NCI-H69 (cell line): ENCODE results near the gene ACSF2.

ENCODE experiments used
- DNase-seq: peaks from one replicate; lab custom pipeline; 2025; lab: John Stamatoyannopoulos, UW

The ACSF2 gene

DNA sequence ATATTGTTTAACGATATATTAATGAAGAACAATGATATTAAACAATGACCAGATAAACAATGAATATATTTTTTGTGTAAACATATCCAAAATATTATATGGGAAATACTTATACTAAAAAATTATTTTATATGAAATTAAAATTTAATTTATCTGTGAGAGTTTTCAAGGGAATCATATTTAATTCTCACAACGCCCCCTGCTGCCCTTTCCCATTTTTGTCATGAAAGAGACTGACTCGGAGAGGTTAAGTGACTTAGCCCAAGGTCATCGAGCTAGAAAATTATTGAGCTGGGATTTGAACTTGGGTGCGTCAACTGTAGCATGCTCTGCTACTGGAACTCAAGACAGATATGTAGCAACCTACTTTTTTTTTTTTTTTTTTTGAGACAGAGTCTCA, 75.0 kb downstream of the ACSF2 start:
- DNase-seq = peak; percentile 40

DNA sequence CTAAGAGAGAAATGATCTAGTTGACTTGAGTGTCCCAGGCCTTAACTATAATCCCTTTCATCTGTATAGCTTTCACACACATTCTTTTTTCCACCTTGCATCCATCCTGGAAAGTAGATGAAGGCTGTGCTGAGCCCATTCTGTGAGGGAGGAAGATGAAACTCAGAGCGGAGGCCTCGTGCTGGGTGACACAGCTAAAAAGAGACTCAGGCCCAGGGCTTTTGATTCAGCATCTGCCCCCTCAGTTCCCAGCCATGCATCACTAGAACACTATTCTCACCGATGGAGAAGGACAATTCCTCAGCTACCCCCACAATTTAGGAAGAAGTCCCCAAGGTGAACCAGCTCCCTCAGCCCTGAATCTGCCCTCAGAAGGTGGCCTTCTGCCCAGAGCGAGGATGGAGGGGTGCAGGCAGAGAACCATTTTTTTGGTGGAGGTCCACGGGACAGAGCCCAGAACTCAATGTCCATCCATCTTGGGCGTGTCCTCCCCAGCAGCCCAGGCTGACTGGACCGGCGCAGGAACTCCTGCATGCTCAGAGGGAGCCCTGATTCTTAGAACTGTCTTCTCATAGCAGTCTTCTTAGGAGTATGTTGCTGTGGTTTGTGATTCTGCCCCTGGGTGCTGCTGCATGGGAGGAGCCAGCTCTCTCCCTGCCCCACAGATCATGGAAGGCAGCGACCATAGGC, 76.4 kb downstream of the ACSF2 start:
- DNase-seq = no peak

DNA sequence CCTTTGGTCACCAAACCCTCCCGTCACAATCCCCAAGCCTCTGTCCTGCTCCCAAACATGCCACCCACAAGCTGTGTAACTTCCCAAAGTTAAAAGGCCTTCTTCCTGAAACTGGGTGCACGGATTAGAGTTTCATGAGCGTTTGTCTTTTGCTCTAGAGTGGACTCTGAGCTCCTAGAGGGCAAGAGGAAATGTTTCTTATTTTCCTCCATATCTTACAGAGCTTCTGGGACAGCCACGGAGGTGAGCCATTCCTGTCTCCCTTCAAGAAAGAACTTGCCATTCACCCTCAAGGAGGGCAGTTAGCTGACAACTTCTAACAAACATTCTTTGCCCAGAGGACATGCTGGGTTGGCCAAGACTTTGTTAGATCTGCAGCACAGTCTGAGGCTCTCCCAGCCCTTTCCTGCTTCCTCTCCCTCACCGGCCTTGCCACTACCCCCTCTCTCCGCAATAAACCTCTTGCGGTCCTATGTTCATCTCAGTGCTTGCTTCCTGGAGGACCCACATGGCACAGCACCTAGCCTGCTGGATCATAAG, 79.6 kb downstream of the ACSF2 start:
- no peak for DNase-seq

DNA sequence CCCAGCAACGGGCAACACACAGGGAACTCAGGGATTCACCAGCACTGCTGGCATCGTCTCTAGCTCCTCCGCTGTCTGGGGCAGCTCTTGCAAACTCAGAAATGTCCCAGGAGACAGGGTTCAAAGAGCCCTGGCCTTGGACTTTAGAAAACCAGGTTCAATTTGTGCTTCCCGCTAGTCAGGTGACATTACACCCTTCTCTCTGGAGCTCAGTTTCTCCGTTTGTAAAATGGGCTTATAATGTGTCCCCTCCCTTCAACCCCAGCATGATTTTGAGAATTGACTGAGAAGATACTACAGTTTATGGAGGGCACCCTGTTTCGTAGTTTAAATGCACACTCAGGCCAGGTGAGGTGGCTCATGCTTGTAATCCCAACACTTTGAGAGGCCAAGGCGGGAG, 80.3 kb downstream of the ACSF2 start:
- no peak for DNase-seq

DNA sequence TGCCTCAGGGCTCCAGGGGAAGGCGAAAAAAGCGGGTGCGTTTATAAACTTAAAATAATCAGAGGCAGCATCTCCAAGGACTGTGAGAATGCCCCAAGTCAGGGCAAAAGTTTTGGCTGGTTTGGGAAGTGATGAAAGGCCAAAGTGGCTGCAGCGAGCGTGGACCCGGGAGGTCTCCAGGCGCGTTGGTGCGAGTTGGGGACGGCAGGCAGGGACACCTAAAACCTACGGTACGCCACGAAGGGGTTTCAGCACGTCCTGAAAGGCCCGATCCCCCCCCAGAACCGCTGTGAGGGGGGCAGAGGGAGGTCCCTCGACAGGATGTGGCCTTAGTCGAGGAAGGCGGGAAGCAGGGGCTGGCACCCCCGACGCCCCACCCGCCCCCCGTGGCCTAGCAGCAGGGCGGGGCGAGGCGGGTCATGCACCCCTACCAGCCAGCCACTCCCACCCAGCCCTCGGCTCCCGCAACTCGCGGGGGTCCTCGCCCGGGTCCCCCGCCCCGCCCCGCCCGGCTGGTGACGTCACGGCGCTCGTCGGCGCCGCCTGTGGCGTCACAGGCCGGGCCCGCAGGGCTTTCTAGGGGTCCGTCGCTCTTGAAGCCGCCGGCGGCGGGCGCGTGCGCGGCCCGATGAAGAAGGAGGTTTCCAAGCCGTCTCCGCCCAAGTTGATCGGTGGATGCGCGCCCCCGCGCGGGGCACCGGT, 82.0 kb downstream of the ACSF2 start, which contains the start of gene MYCBPAP:
Gene MYCBPAP, plus strand, starts transcription at position 569 of the 702 bp plus-strand sequence. CDS start 236 bp downstream, outside the sequence.
- DNase-seq = peak; percentile 93

DNA sequence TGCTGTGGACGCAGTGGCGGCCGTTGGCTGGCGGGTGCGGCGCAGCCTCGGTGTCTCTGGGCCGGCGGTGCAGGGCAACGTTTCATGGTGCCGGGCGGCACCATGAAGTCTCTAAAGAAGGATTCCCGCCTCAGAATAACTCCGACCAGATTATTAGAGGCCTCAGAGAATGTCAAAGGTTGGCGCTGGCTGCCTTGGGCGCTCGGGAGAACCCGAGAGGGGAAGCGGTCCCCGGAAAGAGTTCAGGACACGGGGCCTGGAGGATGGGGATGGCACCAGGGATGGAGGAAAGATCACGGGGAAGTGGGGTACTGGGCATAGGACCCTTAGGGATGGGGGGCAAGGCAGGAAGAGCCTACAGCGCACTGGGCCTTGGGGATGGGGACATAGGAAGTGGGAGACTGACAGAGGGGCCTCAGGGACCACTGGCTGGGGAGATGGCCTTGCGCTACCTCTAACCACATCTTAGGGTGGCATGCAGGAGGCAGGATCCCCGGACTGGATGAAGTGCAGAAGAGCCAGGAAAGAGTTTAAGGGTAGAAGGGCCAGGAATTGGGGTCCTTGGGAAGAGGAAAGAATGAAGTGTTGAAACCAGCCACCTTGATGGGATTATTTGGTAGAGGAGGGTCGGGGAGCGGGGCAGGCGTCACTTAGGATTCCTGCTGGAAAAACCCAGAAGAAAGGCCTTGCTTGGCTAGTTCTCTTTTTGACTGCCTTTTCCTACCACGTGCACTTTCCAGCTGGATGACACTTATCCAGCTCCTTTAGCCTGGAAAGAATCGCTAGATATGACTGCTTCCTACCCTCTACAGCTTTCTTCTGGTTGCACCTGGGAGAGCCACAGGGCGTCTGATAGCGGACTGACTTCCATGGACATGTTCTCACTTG, 82.8 kb downstream of the ACSF2 start:
- no peak for DNase-seq

DNA sequence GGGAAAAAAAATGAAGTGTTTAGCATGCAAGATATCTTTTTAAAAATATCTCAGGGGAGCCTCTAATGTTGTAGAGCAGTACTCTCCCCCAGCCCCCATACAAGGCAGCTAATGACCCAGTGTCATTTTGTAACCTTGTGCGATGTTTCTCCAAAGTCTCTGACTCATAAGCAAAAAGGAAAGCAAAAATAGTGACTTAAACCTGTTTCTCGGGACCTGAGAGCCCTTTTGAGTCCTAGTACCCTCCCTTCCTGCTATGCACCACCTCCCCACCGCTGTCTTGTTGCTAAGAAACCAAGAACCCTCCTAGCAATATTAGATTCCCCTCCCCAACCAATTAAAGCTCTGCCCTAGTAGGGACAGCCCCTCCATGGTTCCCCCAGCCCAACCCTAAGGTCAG, 85.0 kb downstream of the ACSF2 start:
- DNase-seq = peak; percentile 35

DNA sequence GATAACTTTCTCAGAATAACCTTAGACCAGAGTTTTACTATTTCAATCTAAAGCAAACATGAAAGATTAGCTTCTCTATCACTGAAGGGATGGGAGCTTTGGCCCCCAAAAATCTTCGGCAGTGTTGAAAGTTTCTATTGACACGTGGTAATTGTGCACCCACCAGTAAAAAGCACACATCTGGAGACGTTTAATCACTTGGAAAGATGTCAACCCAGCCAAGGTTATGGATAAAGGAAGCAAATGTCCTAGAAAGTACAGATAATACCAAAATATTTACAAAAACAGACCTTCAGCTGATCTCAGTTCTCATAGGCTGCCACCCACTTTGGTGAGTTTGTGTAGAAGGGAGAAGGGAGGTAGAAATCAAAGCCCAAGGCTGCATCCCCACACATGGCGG, 87.5 kb downstream of the ACSF2 start:
- no peak for DNase-seq

DNA sequence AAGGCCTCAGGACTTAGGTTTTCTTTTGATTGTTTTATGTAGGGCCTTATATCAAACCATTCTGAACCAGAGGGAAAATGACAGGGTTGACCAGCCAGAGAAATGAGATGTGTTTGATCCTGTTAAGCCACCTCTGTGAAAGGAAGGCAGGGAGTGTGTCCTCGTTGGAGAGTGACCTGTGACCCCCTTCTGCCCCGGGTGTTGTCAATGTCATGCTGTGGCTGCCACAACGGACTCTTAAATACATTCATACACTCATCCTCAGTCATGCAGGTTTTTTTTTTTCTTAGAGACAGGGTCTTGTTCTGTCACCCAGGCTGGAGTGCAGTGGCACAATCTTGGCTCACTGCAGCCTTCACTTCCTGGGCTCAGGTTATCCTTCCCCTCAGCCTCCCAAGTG, 88.4 kb downstream of the ACSF2 start:
- DNase-seq = no peak

DNA sequence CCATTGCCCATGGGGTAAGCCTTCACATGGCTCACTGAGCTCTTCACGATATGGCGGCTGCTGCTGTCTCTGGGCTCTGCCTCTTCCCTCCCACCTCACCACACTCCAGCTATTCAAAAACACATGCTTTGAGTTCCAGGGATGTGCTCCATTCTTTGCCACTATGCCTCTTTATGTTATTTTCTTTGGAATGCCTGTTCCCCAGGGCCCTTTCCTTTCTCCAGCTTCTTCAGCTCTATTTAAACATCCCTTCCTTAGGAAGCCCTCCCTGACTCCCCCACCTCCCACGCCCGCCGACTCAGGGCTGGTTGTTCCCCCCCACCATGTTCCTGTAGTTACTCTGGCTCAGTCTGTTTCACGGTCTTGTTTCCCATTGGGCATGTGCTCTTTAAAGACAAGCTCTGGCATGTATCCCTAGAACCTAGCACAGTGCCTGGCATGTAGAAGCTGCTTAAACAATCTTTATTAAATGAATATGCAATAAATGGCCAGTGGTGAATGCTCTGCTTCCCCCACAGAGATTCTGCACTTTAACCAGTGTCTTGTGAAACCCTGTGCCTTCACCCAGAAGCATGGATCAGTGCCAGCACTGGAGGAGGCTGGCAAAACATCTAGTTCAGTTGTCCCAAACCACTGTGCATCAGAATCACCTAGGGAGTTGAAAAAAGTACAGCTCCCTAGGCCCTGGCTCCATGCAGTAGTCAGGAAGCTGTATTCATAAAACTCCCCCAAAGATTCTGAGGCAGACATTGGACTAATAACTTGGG, 89.1 kb downstream of the ACSF2 start:
- DNase-seq = no peak

DNA sequence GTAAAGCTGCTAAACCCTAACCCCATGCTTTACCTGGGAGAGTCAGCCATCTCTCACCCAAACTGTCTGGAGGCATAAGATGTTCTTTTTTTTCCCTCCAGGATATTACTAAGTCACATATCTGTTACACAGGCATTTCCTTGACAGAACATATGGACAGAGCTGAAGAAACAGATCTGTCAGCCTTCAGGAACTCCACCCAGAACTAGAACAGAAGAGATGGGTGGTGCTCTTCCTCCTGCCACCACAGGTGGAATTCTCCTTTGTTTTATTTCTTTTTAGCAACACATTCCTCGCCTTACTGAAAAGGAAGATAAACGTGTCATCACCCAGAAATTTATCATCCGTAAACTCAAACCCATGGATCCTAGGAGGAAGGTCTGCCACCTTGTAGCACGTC, 91.0 kb downstream of the ACSF2 start:
- DNase-seq = no peak

DNA sequence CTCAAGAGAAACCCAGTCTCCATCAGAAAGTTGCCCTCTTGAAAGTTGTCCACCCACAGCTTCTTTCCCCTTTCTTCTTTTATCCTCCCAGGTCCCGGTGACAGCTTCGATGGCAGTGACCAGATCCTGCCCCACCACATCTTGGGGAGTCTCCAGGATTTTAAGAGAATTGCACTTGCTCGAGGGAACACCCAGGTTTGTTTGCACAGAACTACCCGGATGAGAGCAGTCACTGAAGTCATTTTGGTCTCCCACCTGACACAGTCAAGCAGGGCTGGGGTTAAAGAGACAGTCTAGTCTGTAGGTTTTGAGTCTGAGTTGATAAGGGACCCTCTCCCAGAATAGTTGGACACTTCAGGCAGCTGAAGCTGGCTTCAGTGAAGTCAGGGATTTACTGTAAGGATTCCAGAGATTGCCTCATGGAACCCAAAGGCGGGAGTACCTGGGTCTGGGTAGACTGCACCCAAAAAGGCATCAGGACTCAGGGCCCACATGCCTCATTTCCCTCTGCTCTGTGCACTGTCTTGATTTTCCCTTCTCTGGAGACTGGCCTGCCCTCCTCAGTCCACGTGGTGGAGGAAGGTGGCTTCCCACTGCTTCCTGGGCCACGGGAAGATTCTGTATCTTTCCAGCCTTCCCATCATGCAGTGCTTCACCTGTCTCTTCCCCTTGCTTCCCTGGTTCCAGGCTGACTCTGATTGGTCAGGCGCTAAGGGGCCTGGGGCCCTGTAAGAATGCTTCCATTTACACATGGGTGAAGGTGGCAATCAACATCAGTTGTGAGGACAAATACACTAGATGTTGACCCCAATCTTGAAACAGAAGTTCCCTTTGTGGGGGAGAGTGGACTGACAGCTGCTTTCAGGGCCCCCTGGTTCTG, 91.7 kb downstream of the ACSF2 start:
- peak; percentile 65 for DNase-seq

DNA sequence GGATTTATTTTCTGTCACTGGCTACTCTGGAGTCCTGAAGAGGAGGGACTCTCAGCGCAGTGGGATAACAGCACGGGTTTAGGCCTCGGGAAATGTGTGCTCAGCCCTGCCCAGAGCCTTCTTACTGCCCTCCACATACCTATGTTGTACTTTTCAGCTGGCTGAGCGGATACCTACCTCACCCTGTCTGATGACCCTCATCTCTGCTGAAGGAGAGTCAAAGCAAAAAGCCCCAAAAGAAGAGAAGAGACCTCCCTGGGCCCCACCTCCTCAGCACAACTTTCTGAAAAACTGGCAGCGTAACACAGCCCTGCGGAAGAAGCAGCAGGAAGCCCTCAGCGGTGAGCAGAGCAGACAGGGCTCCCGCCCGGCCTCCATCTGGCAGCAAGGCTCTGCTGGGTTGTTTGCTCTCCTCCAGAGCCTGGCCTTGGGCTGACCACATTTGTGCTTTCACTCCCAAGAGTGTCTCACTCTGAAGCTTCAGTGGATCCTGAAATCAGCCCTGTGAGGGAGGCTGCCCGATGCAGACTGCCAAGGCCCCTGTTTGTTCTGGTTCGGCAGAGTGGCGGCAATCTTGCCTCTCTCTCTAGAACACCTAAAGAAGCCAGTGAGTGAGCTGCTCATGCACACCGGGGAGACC, 92.5 kb downstream of the ACSF2 start:
- DNase-seq = peak; percentile 94

DNA sequence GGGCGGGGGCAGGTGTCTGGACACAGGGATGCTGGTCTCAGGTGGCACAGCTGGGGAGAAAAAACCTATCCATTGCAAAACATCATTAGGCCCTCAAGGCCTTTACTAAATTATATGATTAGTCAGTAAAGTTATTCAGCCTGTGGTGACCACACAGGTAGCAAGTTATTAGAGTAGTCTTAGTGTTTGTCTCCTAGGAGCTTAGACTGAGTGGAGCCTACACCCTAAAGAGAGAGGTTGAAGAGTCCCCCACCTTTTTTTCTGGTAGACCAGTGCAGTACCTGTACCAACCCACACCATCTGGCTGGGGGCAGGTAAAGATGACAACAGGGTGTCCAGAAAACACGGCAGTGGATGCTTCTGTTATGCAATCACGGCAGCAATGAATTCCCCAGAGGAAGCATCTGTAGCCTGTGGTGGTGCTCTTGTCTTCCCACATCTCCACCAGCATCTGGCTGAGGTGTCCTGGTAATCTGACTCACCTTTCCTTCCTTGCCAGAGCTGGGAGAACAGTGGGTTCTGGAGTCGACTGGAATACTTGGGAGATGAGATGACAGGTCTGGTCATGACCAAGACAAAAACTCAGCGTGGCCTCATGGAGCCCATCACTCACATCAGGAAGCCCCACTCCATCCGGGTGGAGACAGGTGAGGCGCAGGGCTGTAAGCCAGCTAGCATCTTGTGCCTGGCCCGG, 93.3 kb downstream of the ACSF2 start:
- DNase-seq = peak; percentile 95

DNA sequence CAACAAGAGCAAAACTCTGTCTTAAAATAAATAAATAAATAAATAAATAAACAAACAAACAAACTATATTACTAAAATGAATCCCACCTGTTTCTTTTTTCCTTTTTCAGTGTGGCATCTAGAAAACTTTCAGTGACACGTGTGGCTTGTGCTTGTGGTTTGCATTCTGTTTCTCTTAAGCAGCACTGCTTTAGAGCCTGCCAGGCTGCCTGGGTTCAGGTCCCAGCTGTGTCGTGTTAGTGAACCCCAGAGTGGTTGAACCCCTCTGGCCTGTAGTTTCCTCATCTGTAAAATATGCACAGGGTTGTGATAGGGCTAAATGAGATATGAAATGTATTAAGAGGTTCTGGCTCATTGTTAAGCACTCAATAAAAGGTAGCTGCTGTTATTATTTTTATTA, 94.5 kb downstream of the ACSF2 start:
- DNase-seq = no peak

DNA sequence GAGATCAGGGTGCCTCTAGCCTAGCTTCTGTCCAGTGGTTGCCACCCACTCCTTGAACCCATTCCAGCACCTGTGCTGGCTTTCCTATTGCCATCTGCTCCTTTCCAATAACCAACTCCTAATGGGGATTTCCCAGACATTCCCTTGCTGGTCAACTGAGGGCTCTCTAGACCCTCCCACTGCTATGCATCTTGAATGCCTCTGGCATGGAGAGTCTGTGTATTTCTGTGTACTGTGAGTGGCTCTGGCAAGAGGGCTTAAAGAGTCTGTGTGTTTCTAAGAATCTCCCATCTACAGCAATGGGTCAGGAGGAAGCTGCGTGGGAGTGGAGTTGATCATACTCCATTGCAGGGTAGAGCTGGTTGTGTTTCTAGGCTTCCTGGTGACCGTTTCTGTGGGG, 95.5 kb downstream of the ACSF2 start:
- DNase-seq = peak; percentile 40

DNA sequence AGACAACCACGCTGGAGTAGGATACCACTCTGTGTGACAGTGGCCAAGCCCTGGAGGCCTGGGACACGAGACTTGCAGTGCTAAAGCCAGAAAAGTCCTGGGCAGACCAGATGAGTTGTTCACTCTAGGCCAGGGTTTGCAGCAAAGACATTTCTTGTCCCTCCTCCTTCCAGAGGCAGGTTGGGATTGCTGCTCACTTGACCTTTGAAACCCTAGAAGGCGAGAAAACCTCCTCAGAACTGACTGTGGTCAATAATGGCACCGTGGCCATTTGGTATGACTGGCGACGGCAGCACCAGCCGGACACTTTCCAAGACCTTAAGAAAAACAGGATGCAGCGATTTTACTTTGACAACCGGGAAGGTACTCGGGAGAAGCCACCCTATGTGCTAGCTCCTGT, 96.7 kb downstream of the ACSF2 start:
- DNase-seq = no peak

DNA sequence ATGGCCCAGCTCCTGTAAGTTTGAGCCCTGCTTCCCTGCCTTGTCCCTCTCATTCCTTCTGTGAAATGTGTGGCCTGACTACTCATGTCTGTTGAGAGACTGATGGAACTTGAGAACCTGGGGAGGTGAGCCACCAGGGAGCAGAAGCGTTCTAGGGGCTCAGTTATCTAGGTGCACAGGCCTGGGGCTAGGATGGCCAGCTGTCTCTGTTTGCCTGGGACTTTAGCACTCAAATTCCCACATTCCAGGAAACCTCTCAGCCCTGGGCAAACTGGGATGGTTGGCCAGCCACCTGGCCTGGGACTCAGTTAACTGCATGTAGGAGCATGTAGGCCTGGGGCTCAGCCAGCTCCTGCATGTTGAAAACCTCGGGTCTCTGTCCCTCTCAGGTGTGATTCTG, 97.2 kb downstream of the ACSF2 start:
- DNase-seq = peak; percentile 36
